ENCODE results near the gene TAGLN2.
A peak's percentile ranks its signal among the peaks of the same experiment; 100 is the strongest.

TAGLN2 gene

GRCh38 chr1:159896546-159896930, 28.8 kb downstream of the TAGLN2 start:
- no peak for DNase-seq

DNA sequence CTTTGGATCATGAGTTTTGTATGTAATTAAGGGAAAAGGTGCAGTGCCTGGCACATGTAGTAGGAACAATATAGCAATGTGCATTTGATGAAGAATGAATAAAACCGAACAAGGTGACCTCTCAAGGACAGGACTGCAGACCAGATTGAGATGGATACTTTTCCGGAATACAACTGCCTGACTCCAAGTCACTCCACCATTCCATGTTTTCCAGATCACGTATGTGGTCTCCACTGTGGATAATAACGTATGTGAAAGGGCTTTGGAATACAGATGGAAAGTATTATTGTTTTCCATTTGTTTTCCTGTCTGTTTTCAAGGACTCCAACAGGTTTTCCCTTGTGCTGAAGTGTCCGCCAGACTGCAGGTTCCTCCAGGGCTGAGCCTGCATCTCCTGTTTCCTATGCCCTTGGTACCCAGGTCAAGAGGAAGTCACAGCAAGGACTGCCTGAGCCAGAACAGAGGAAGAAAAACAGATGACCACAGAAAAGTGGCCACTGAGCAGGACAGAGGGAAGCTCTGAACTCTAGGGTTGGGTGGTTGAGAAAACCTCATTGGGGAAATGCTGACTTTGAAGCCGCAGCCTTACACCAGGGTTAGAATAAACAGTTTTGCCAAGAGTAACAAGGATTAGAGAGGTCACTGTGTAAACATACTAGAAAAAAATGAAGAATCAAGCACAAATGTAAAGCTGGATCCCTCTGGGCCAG, 29.3 kb downstream of the TAGLN2 start:
- DNase-seq = no peak

DNA sequence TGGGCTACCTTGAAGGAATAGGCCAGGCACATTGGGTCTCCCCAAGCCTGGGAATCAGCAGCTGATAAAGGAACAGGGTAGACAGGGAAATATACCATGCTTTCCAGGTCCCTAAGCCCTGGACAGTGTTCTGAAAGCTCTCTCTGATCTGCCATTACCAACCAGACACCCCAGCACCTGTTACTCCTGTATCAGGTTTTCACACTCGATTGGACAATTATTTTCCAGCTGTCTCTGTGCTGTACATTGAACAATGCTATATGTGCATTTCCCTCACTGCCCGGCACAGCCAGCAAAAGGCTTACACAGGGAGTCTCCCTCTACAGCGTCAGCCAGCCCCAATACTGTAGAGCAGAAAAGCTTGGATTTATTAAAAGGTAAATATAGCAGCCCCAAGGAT, 30.0 kb downstream of the TAGLN2 start:
- DNase-seq = no peak

- no peak for DNase-seq
These were observed 32.4 kb downstream of the TAGLN2 start for GRCh38 chr1:159892944-159893343.

DNA sequence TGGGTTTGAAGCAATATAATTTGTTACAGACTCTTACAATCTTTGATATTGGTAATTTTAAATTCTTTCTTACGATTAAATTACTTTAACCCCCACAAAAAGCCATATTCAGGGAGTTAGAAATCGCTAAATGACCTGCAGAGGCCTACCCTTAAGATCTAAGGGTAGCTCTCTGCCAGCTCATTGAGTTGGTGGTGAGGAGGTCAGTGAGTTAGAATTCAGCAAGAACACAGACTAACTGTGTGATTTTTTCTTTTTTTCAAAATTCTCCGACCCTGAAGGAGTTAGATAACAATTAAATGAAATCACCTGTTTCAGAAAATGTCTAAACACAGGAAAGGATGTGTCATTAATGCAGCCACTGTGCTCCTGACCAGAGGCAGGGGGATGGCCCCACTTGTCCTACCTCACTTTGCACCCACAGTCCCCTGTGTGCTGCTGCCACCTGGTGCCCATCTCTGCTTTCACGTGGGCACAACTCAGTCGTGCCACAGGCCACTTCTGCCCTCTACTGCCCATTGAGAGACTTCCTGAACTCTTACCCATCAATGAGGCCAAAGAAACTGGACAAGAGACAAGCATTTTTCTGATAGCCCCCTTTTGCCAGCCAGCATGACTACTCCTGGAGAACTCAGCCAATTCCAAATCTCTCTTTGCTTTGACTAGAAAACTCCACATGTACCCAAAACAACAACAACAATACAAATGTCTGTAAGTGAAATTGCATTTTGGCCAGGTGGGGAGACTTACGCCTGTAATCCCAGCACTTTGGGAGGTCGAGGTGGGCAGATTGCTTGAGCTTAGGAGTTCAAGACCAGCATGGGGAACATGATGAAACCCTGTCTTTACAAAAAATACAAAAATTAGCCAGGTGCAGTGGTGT, 33.8 kb downstream of the TAGLN2 start:
- peak; percentile 77 for DNase-seq

- no peak for DNase-seq
These were observed 34.9 kb downstream of the TAGLN2 start for GRCh38 chr1:159890390-159890789.

GRCh38 chr1:159889821-159890252, 35.5 kb downstream of the TAGLN2 start:
- no peak for DNase-seq

GRCh38 chr1:159889202-159889601, 36.1 kb downstream of the TAGLN2 start:
- DNase-seq = no peak

GRCh38 chr1:159884296-159884695, 41.0 kb downstream of the TAGLN2 start:
- DNase-seq = no peak

- DNase-seq = no peak
These were observed 42.2 kb downstream of the TAGLN2 start for GRCh38 chr1:159883134-159883533.

DNA sequence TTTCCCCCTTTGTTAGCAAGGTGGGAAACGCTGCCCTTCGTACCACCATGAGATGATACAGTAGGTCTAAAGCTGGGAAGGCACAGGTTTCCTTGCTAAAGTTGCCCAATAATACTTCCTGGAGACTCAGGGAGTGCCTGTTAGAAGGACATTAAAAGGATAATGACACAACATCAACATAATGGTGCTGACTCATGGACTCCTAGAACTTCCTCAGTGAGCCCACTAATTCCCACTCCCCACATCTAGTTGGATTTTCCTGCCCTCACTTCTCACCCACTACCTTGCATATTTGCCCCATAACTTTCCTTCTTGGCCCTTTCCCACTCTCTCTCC, 42.8 kb downstream of the TAGLN2 start:
- no peak for DNase-seq

GRCh38 chr1:159881622-159882526, 43.4 kb downstream of the TAGLN2 start:
- DNase-seq = peak; percentile 47

GRCh38 chr1:159880430-159880829, 44.9 kb downstream of the TAGLN2 start:
- DNase-seq = no peak

GRCh38 chr1:159879977-159880376, 45.3 kb downstream of the TAGLN2 start:
- DNase-seq = no peak

DNA sequence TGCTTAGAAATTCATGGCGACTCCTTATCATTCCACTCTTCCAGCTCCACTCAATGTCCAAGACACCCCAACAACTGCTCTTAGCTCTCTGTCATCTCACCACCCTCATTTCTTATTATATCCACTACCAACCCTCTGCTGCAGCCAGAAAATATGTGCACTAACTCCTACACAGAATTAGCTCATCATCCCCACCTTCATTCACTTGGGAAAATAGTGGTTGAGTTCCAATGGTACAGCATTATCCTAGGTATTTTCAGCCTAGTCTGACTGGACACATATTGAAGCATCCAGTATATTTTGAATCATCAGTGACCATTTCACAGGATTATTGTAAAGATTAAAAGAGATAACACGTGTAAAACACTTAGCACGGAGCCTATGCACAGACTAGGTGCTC, 46.2 kb downstream of the TAGLN2 start:
- no peak for DNase-seq

DNA sequence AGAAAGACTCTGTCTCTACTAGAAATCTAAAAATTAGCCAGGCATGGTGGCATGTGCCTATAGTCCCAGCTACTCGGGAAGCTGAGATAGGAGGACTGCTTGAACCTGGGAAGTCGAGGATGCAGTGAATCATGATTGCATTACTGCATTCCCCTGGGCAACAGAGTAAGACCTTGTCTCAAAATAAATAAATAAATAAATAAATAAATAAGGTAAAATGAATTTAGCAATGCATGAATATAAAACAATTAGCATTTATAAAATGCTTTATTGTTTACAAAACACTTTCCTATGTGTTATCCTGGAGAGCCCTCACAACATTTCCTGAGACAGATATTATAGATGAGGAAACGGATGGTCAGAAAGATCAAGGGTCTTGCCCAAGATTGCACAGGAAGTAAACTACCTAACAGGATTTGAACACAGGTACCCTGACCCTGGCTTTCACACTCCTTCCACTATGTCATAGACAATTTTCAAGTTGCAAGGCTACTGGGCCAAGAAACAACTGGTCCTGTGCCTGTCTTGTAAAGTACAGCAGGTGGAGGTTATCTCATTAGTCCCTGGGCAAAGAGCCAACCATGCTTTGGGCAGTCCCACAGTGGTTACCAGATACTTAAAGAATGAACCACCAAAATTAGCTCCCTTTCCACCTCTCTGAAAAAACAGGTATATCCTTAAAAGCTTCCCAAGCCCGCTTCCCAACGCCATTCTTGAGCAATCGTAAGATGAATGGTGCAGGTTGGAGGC, 47.4 kb downstream of the TAGLN2 start:
- no peak for DNase-seq

- DNase-seq = no peak
These were observed 51.7 kb downstream of the TAGLN2 start for GRCh38 chr1:159873530-159874143.

- no peak for DNase-seq
These were observed 52.4 kb downstream of the TAGLN2 start for GRCh38 chr1:159872891-159873290.

- no peak for DNase-seq
These were observed 54.6 kb downstream of the TAGLN2 start for GRCh38 chr1:159870704-159871103.

DNA sequence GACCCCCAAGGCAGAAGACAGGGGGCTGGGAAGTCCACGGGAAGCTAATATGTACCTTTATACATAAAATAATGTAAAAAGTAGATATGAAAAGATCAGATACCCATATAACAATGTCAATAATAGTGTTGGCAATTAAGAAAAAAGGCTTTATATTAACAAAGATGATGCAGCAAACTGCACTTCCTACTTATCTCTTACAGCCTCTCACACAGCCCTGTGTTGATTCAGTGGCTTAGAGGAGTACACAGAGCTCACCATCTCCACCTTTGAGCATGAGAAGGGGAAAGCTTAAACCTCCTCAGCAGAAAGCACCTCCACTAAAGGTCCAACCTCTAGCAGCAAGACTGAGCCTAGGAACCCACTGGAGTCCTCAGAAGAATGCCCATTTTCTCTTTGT, 55.7 kb downstream of the TAGLN2 start:
- DNase-seq = no peak

DNA sequence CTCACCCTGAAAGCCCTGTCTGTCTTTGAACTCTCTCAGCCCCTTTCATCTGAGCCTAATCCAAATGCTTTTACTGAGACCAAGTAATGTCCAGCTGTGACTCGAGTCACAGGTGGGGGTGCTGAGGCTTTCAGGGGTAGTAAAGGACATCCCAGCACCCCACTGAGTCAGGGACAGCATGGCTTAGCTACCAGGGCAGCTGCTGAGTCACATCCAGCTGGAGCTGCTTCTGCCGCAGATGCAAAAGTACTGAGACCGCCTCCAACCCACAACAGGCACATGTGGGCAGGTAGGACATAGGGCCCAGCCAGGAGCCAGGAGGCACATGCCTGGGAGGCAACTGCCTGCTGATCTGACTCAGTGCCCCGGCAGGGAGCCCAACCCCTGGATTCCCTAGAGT, 56.1 kb downstream of the TAGLN2 start:
- DNase-seq = no peak

- DNase-seq = no peak
These were observed 56.5 kb downstream of the TAGLN2 start for GRCh38 chr1:159868766-159869165.

All from activated T-cell treated with anti-CD3 and anti-CD28 coated beads, Interleukin-2, amount 50 U/mL, for 1 hour (primary cell).